Ascending aorta (tissue), 2 donors: ENCODE measurements around the gene LCOR. TPM values are rescaled to one million over a fixed set of nuclear protein-coding genes. Genes with fewer than 3 reads are reported as not detected.
A peak's percentile ranks its signal among the peaks of the same experiment; 100 is the strongest.

Source experiments
- DNase-seq, 2 donors: peaks; one replicate each; pipeline ENCODE4 v3.0.0-alpha.2; 2019; ENCODE audit warnings: low spot score in 2 of 2
- H3K27ac ChIP-seq, 2 donors: fragments of 200-600 bp; sonication (generic); one replicate each; pipeline ENCODE4 v1.5.1; 2016 to 2017; ENCODE audit warnings: mild to moderate bottlenecking in 1 of 2
- H3K27me3 ChIP-seq: fragments of 200-600 bp; sonication (generic); one replicate; pipeline ENCODE4 v1.5.1; 2017
- H3K36me3 ChIP-seq, 2 donors: fragments of 200-600 bp; sonication (generic); one replicate each; pipeline ENCODE4 v1.5.1; 2016
- H3K4me1 ChIP-seq, 2 donors: fragments of 200-600 bp; sonication (generic); one replicate each; pipeline ENCODE4 v1.5.1; 2016 to 2017; ENCODE audit warnings: mild to moderate bottlenecking in 1 of 2
- H3K4me3 ChIP-seq, 2 donors: fragments of 200-600 bp; sonication (generic); one replicate each; pipeline ENCODE4 v1.5.1; 2016 to 2017; ENCODE audit warnings: mild to moderate bottlenecking in 1 of 2
- H3K9me3 ChIP-seq, 2 donors: fragments of 200-600 bp; sonication (generic); one replicate each; pipeline ENCODE4 v1.5.1; 2016
- intact Hi-C: fragments of 100-400 bp; cut with DNase I; formaldehyde crosslinking; loops from one replicate; pipeline ENCODE4 v1.15.1; 2023
- total RNA-seq: library from RNA; depleted of rRNA; stranded (reverse); fragments of >200 nt; gene quantifications from one replicate; pipeline ENCODE4 v1.1.0, GENCODE V29; 2016
- TF ChIP-seq, protein P1 (sequence below), 3 experiments: fragments of 200-600 bp in 2 of 3; fragments of 450-650 bp in 1 of 3; sonication (generic) in 2 of 3; IDR thresholded peaks; one replicate each; pipeline ENCODE4 v1.5.1; 2016 to 2019; ENCODE audit warnings: antibody characterized with exemption in 3 of 3, mild to moderate bottlenecking in 1 of 3, moderate library complexity in 1 of 3

Gene LCOR
- total RNA-seq, 1 donor from 2014 or later = 7.5 TPM

DNA sequence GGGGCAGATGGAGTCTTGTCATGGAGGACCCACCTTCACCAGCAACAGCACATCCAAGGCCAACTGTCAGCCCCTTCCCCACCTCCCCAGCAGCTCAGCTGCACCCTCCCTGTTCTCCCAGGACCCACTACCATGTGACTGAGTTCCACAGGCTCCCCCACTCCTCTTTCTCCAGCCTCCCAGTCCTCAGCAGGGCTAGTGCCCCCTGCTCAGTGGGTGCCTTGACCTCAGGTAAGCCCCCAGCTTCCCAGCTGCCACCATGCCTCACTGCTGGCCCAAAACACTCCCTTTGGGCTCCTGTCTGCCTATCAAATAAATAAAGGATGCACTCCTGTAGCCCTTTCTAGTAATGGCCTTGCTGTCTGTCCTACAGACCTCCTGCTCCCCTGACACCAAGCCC is 179.3 kb downstream of the LCOR start:
- no peak for DNase-seq
- H3K9me3 ChIP-seq = peaks cover 0 to 10% of the 10 kb centered on the region in 2 donors
- H3K4me3 ChIP-seq = no peak overlapping the region
- TF ChIP-seq, protein P1, sequence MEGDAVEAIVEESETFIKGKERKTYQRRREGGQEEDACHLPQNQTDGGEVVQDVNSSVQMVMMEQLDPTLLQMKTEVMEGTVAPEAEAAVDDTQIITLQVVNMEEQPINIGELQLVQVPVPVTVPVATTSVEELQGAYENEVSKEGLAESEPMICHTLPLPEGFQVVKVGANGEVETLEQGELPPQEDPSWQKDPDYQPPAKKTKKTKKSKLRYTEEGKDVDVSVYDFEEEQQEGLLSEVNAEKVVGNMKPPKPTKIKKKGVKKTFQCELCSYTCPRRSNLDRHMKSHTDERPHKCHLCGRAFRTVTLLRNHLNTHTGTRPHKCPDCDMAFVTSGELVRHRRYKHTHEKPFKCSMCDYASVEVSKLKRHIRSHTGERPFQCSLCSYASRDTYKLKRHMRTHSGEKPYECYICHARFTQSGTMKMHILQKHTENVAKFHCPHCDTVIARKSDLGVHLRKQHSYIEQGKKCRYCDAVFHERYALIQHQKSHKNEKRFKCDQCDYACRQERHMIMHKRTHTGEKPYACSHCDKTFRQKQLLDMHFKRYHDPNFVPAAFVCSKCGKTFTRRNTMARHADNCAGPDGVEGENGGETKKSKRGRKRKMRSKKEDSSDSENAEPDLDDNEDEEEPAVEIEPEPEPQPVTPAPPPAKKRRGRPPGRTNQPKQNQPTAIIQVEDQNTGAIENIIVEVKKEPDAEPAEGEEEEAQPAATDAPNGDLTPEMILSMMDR (IDR thresholded peaks at IDR 0.05) = no peak
- H3K4me1 ChIP-seq = no peaks in the 10 kb centered on the region
- intact Hi-C loops = no loop called here
- no peaks in the 10 kb centered on the region for H3K27me3 ChIP-seq
- no peaks in the 10 kb centered on the region for H3K36me3 ChIP-seq
- H3K27ac ChIP-seq = no peak overlapping the region

DNA sequence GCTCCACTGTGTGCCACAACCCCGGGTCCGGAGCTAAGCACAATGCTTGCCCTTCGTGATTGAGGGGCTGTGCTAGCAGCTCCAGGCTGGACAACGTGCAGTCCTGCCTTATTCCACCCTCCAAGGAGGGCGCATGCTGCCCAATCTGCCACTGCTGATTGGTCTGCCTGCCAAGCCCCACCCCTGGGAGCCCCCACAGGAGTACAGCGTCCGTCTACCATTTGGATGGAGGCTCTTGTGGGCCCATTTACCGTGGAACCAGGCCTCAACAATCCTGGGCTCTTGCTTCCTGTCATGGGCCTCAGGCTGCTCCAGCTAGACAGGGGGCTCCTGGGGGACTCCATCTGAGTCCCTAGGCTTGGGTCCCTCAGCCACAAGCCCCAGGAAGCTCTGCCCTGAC is 180.4 kb downstream of the LCOR start:
- TF ChIP-seq, protein P1 (IDR thresholded peaks at IDR 0.05) = no peak
- intact Hi-C loops = no loop called here
- no peak for DNase-seq

DNA sequence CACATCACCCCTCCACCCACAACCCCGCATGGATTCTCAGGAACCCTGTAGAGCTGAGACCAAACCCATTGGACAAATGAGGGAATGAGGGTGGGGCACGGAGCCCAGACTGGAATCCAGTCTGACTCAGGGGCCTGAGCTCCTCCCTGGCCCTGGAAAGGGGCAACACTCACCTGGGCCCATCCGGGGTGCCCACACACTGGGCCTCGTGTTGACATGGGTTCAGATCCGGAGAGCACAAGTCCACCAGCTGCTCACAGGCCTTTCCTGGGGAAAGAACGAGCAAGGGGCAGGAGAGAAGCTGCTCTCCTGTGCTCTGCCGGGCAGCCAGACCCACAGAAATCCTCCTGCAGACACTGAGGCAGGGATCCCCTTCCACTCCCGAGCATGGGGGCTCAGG is 181.5 kb downstream of the LCOR start:
- TF ChIP-seq, protein P1 (IDR thresholded peaks at IDR 0.05) = no peak
- DNase-seq = peak in 1 of 2 donors; percentile 60
- intact Hi-C loops = no loop called here
- no peaks in the 10 kb centered on the region for H3K27me3 ChIP-seq
- no peak overlapping the region for H3K27ac ChIP-seq
- no peaks in the 10 kb centered on the region for H3K4me1 ChIP-seq
- no peak overlapping the region for H3K4me3 ChIP-seq
- no peaks in the 10 kb centered on the region for H3K9me3 ChIP-seq
- no peaks in the 10 kb centered on the region for H3K36me3 ChIP-seq

More for the DNA sequence above, 180.4 kb downstream of the LCOR start:
- Histone ChIP-seq H3K27me3 (no peaks in the 10 kb centered on the region), H3K4me3 (no peak overlapping the region), H3K9me3 (peaks cover 0 to 6% of the 10 kb centered on the region in 2 donors), H3K36me3 (no peaks in the 10 kb centered on the region), H3K27ac (no peak overlapping the region), H3K4me1 (no peaks in the 10 kb centered on the region)

DNA sequence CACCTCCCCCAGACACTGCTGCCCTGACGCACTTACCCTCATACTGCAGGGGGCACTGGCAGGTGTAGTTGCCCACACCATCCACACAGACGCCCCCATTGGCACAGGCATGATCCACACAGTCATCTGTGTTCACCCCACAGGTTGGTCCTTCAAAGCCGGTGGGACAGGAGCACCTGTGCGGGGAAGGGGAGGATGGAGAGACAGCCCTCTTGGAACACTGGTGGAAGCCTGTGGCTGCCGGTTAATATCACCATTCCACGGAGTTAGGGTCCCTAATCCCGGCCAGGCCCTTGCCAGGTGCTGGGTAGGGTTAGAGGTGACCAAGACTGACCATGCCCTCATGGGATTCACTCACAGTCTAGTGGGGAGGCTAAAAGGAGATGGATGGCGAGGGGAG is 181.9 kb downstream of the LCOR start:
- H3K36me3 ChIP-seq = no peaks in the 10 kb centered on the region
- no peak overlapping the region for H3K27ac ChIP-seq
- H3K4me1 ChIP-seq = no peaks in the 10 kb centered on the region
- H3K27me3 ChIP-seq = no peaks in the 10 kb centered on the region
- no peak for DNase-seq
- TF ChIP-seq, protein P1 (IDR thresholded peaks at IDR 0.05) = no peak
- H3K4me3 ChIP-seq = no peak overlapping the region
- no peaks in the 10 kb centered on the region for H3K9me3 ChIP-seq
- intact Hi-C loops = no loop called here

DNA sequence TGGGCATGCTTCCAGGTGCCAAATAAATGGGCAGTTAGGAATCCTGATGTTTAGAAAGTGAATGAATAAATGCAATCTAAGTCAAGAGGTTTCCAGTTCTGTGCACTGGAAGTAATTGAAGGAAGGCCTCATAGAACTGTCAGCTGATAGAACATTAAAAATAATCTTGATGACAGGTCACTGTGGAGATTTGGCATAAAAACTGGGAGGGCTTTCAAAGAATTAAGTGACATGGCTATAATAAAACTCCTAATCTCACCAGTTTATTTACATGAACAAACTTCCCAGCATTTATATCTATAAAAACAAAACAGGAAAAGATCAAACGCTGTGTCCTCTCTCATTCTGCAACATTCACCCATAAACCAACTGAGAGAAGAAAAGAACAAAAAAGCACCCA is 183.1 kb downstream of the LCOR start:
- intact Hi-C loops = no loop called here
- no peak for DNase-seq
- no peak overlapping the region for H3K4me3 ChIP-seq
- peaks cover under 1 to 2% of the 10 kb centered on the region in 2 donors for H3K4me1 ChIP-seq
- H3K27me3 ChIP-seq = no peaks in the 10 kb centered on the region
- no peaks in the 10 kb centered on the region for H3K9me3 ChIP-seq
- H3K36me3 ChIP-seq = no peaks in the 10 kb centered on the region
- no peak overlapping the region for H3K27ac ChIP-seq
- TF ChIP-seq, protein P1 (IDR thresholded peaks at IDR 0.05) = no peak
